ENCODE data around the gene XKR8. TPM values are rescaled to one million over a fixed set of nuclear protein-coding genes. Genes with fewer than 3 reads are reported as not detected.
A peak's percentile ranks its signal among the peaks of the same experiment; 100 is the strongest.

The XKR8 gene
- total RNA-seq, 1 donor from 2014 or later = 8.5 TPM

DNA sequence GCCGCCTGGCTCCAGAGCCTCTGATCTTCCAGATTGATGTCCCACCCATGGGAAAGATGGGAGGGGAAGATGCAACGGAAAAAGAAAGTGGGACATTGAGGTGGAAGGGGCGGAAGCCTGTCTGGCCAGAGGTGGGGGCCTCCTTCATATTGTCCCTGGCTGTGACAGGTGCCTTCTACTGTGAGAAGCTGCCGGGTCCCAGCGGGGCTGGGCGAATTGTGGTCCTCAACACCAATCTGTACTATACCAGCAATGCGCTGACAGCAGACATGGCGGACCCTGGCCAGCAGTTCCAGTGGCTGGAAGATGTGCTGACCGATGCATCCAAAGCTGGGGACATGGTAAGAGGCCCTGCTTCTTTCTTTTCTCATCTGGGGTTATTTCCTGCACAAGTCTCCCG, 5.6 kb upstream of the XKR8 start:
- DNase-seq (ENCODE audit: low spot score) (no peak), ATAC-seq (no peak)

DNA sequence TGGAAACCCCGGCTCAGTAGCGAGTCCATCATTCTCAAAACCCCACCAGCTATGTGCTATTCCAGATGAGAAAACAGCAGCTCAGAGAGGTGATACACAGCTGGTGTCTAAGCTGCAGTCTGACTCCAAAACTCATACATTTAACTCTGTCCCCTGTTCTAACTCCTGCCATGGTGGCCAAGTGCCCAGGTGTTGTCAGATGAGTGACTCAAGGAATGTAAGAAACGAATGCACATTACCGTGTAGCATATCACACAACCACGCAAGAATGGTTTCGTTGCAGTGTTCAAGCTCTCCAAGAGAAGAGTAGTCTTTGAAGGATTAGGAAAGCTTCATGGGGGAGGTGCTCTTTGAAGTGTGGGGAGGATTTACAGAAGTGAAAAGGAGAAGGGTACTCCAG, 4.7 kb upstream of the XKR8 start:
- DNase-seq (ENCODE audit: low spot score) (no peak), ATAC-seq (no peak)

DNA sequence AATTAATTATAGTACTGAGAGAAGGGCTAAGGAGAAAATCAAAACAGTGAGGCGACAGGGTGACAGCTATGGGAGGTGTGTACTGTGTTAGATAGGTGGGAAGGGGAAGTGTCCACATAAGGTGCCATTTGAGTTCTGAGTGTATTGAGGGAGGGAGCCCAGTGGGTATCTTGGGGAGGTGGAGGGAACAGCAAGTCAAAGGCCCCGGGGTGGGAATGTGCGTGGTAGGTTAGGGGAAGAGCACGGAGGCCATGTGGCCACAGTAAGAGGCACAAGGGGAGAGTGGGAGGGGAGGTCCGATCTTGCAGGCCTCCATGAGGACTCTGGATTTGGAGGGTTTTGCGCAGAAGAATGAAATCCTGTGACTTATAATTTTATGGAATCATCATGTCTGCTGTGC, 3.0 kb upstream of the XKR8 start:
- DNase-seq (ENCODE audit: low spot score) (no peak), ATAC-seq (no peak)

DNA sequence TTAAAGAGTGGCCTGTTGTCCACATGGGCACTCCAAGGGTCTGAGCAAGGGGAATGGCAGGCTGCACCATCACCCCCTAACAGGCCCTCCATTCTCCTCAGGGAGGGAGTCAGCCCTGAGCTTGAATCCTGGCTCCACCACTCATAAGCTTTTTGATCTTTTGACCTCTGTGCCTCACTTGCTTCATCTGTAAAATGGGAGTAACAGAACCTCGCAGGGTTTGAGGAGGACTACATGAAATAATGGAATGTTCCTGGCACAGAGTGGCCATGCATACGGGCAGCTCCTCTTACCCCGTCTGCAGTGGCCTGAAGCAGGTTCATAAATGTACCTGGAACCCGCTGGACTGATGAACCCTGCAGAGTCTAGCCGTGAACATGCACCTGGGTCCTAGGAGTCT, 2.1 kb upstream of the XKR8 start:
- no peak for ATAC-seq

DNA sequence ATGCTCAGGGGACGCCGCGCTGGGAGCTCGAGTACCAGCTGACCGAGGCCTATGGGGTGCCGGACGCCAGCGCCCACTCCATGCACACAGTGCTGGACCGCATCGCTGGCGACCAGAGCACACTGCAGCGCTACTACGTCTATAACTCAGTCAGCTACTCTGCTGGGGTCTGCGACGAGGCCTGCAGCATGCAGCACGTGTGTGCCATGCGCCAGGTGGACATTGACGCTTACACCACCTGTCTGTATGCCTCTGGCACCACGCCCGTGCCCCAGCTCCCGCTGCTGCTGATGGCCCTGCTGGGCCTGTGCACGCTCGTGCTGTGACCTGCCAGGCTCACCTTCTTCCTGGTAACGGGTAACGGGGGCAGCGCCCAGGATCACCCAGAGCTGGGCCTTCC, 1.3 kb upstream of the XKR8 start:
- DNase-seq (ENCODE audit: low spot score) = no peak
- no peak for ATAC-seq

More for the DNA sequence above, 2.1 kb upstream of the XKR8 start:
- DNase-seq (ENCODE audit: low spot score) = no peak

DNA sequence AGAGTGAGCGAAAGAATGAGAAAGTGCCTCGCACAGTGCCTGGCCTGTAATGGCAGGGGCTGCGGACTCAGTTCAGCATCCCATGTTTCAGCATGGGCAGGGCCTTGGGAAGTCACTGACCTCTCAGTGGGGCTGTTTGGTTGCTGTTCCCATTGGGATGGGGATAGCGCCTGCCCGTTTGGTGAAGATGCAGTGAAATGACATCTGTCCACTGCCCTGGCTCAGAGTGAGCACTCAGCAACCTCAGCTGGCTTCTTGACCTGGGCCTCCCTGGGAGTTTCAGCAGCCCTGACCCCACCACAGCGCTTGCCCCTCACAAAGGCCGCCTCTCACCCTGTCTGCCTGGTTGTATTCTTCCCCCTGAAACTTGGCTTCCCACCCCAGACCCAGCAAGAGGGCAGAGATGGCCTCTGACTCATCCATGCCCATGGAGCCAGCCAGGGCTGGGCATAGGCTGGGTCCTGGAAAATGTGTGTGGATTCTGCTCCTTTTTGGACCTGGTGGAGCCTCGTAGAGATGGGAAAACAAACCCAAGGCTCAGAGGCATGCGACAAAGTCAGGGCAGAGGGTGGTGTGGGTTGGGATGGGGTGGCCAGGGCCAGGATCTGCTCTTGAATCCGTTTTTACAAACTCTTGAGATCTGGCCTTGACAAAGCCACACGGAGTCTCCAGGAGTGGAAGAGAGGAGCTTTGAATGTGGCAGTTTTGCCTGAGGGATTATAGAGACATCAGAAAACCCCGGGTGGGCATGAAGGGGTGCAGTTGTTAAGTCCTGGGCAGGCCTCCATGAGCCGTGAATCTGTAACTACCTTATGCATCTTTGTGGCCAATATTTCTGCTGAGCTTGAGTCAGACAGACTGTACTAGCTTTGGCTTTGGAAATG, 1.2 kb downstream of the XKR8 start:
- no peak for ATAC-seq
- DNase-seq (ENCODE audit: low spot score) = no peak

DNA sequence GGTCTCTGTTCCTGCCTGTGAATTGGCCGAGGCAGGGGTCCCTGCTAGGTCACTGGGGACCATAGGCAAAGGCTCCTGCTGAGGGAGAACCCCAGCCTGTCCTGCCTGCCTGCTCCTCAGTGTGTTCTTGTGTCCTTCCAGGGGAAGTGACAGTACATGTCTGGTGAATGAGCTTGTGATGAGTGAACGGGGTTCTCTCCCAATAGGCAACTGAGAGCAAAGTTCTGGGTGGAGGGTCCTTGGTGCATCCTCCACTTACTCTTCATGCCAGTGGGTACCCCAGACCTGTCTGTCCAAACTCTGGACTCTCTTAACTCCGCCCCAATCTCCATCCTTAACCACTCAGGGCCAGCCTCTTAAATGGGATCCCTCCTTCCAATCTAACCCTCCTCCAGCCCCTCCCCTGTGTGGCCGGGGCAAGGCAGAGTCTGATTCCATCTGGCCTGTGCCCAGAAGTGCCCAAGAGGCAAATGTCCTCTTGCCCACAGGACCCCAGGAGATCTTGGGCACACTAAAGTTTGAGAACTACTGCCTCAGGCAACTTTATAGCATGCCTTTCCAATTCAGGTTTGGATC, 2.0 kb downstream of the XKR8 start:
- DNase-seq (ENCODE audit: low spot score) = no peak
- ATAC-seq = no peak

DNA sequence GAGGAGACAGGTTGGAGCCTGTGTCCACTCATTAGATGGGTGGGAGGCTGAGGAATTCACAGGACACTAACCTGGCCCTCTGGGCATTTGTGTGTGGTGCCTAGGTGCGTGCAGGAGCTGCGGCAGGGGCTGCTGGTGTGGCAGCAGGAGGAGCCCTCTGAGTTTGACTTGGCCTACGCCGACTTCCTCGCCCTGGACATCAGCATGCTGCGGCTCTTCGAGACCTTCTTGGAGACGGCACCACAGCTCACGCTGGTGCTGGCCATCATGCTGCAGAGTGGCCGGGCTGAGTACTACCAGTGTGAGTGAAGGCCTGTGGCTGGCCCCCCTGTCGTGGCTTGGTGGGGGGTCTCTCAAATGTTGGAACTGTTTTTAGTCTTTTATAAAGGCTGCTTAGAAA, 3.6 kb downstream of the XKR8 start:
- DNase-seq (ENCODE audit: low spot score) = no peak
- no peak for ATAC-seq

DNA sequence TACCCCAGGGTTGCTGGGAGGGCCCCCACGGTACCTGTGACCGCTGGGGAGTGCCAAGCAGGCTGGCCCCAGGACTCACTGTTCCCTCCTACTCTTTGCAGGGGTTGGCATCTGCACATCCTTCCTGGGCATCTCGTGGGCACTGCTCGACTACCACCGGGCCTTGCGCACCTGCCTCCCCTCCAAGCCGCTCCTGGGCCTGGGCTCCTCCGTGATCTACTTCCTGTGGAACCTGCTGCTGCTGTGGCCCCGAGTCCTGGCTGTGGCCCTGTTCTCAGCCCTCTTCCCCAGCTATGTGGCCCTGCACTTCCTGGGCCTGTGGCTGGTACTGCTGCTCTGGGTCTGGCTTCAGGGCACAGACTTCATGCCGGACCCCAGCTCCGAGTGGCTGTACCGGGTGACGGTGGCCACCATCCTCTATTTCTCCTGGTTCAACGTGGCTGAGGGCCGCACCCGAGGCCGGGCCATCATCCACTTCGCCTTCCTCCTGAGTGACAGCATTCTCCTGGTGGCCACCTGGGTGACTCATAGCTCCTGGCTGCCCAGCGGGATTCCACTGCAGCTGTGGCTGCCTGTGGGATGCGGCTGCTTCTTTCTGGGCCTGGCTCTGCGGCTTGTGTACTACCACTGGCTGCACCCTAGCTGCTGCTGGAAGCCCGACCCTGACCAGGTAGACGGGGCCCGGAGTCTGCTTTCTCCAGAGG, 6.8 kb downstream of the XKR8 start:
- ATAC-seq (no peak), DNase-seq (ENCODE audit: low spot score) (peak; percentile 44)

DNA sequence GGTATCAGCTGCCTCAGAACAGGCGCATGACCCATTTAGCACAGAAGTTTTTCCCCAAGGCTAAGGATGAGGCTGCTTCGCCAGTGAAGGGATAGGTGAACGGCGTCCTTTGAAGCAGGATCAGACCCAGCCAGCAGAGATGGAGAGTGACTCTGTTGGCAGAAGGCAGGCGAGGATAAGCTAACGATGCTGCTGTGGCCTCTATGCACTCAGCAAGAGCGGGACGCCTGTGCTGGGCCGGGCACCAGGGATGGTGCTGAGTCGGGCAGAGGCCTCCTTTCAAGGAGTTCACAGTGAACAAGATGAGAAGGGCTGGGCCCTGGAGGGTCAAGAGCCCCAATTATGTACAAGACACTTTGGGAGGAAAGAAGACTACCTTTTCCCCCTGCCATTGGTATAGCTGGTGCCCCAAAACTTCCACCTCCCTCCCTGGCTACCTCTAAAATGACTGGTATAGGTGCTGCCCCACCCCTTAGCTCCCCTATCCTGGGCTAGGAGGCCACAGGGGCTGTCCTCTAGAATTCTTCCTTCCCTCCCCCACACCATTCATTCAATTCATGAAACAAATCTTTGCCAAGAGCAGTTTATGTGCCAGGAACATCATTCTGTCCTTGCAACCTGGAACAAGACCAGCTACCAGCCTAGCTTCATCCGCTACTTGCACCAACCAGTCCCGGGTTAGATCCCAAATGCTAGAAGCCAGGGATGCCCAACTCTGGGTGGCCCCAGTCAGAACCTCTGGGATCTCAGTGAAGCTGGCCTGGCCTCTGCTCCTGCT, 7.5 kb downstream of the XKR8 start:
- DNase-seq (ENCODE audit: low spot score) = peak; percentile 40

DNA sequence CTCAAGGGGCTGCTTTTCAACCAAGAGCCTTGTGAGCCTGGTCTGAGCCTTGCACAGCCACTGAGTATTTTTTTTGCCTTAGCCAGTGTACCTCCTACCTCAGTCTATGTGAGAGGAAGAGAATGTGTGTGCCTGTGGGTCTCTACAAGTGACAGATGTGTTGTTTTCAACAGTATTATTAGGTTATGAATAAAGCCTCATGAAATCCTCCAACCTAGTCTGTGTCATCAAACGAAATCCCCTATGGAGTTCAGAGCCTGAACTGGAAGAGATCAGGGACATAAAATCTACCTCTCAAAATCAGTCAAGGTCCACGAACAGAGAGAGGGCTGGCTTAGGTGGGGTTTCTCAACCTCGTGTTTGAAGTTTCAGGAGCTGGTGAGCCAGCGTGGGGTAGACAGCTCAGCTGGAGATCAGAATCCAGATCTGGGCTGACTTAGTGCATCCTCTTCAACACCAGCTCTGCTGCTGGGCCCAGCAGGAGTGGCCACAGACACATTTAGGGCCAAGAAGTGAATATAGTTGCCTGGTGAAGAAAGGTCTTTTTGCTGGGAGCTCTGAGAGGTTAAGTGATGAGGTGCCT, 8.2 kb downstream of the XKR8 start:
- no peak for ATAC-seq
- DNase-seq (ENCODE audit: low spot score) = peak; percentile 22

More for the DNA sequence above, 7.5 kb downstream of the XKR8 start:
- ATAC-seq = peak; percentile 52

DNA sequence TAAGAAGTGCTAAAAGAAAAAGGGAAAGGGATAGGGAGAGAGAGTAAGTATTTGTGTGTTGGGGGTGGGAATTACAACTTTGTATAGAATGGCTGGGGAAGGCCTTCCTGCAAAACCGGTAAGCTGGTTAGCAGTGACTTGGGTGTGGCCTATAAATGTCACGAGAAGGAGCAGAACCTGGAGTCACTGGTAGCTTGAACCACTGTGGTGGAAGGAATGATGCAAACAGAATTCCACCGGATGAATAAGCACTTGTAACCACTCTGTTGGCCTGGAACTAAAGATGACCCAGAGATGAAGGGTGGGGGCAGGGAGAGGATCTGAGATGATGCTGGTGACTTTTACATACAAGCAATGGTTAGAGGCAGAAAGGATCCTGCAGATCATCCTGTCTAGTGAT, 8.9 kb downstream of the XKR8 start:
- no peak for ATAC-seq
- DNase-seq (ENCODE audit: low spot score) = peak; percentile 14

DNA sequence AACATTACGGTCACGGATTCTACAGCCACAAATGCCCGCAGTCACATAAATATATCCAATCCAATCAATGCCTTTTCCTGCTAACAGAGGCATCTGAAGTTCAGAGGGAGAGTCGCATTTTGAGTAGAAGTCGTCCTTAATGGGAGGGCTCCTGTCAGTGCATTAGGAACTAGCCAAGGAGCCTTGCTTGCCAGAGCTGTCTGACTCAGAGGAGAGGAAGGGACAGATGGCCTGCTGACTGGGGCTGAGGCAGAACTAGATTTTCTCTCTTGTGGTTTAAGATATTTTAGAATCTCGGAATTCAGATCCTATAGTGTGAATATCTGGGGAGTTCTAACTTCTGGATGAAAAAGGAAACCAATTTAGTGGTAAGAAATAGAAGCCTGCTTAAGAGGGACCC, 10.6 kb downstream of the XKR8 start:
- ATAC-seq (no peak), DNase-seq (ENCODE audit: low spot score) (peak; percentile 8)

DNA sequence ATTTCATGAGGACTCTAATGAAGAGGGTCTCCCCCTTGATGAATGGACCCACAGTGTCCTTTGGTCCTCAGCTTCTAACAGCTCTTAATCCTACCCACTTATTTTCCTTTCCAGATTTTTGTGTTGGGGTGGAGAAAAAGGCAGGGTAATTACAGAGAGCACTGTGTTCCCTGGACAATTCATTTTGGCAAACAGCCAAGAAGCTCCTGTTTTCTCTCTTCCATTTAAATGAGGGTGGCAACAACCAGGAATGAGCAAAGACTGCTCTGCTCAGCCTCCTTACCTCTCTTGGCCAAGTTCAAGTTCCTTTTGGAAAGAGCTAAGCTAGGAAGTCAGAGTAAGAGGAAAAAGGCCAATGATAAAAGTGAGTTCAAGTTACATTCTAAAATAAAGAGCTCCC, 11.9 kb downstream of the XKR8 start:
- peak; percentile 53 for ATAC-seq
- DNase-seq (ENCODE audit: low spot score) = peak; percentile 12

DNA sequence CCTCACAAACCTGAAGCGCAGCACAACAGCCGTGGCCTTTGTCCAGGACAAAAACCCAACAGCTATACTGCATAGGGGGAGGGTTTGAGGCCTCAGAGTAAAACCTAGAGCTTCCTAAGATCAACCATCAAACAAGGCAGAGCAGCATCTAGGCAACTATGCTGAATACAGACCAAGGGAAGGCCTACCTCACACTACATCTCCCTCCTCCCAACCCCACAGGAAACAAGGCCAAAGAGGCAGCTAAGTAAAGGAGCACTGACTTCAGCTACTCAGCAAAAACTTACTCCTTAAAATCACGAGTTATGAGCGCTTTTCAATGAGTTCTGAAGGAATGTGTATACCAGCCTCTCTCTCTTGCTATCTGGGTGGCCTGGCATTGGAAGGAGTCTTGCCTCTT, 12.4 kb downstream of the XKR8 start:
- DNase-seq (ENCODE audit: low spot score) (peak; percentile 33), ATAC-seq (no peak)

DNA sequence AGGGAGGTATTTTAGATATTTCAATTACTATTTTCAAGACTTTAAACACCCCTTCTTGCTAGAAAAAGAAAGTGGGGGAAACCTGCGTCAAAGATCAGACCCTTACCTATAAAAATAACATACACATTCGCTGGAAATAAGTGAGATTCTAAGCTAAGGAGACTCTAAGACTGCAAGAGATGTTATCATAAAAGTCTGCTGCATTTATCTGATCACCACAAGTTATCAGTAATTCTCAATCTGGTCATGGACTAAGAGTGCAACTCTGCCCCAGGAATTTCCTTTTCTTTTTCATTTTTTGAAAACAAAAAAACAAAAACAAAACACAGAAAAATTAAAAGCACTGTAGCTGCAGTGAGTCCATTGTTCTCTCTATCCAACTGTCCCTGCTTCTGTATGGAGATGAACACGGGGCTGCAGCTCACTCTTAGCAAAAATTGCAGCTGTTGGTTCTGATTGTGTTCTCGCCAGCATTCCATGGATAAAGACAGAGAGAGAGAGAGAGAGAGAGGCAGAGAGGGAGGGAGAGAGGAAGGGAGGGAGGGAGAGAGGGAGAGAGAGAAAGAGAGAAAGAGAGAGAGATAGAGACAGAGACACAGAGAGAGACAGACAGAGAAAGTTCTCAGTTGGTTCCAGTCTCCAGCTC, 14.1 kb downstream of the XKR8 start:
- ATAC-seq (no peak), DNase-seq (ENCODE audit: low spot score) (no peak)

DNA sequence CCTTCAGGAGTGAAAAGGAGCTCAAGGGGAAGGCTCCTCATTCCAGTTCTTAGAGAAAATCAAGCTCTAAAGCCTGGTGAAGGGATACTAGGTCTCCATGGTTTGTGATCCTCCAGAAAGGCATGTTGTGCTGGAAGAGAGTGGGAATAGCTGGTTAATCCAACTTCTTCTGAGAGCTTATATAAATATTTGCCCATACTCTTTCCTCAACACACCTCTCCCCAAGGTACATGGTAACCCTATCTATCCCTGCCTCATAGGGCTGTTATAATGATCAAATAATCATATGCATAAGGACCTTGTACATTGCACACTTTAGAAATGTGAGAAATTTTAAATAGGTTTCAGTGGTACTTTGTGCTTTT, 14.6 kb downstream of the XKR8 start:
- ATAC-seq = no peak
- DNase-seq (ENCODE audit: low spot score) = no peak

DNA sequence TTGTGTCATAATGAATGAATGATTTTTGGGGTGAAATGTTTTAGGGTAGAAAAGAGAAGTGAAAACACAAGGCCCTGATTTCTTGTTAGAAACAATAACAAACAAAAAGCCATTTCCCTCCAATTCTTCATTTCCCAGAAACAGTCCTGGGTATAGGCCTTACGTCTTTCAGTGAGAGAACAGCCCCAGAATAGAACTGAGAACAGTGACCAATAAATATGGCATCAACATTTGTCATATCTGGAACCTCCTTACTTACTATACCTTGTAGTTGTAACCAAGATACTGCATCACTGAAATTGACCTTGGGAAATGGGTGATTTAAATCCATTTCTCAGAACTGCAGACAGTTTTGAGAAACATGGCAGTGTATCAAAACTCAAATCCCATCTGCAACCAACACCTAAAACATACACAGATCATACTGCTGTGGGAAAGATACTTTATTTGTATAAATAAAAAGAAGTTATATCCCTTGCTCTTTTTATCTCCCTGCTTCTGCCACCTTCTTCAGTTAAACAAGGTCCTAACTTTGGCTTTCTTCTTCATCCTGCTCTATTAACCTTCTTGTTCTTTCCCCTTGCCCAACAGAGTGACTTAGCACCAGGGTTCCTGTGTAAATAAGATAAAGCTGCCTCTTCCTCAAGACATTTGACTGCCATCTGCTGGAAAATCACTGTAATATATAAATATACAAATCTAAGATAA, 19.5 kb downstream of the XKR8 start:
- ATAC-seq (peak; percentile 81), DNase-seq (ENCODE audit: low spot score) (no peak)

DNA sequence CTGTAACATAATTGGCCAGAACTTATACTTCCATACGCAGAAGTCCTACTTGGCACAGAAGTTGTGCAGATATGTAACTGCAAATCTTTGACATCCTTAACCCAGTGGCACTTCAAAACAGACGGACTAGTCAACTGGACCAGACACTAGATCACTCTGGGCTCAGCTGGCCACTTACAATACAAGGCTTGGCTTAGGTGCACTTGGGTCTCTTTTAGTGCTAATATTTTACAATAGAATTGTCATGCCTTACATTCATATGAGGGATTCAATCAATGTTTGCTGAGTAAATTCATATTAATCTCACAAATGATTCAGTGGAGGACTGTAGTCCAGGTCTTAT, 20.1 kb downstream of the XKR8 start:
- DNase-seq (ENCODE audit: low spot score) = no peak
- peak; percentile 28 for ATAC-seq

Data from left lobe of liver (tissue), 2 donors.